H1 (cell line): ENCODE results near the gene HES3.

ENCODE experiments used
- CBX5 ChIP-seq: fragments of 300-800, 300-1000 bp; sonication (generic); IDR thresholded peaks from 2 replicates; pipeline ENCODE4 v1.7.1; 2016; ENCODE audit warnings: antibody characterized with exemption, low read length, low read depth
- CEBPB ChIP-seq: IDR thresholded peaks from 2 replicates; pipeline ENCODE4 v1.6.1; 2012; ENCODE audit warnings: low read depth, low read length
- EP300 ChIP-seq, 2 experiments: IDR thresholded peaks; 1 replicate in 1 of 2; 2 replicates in 1 of 2; pipeline ENCODE4 v1.6.1; 2011 to 2012; ENCODE audit warnings: low read depth in 2 of 2, low read length in 2 of 2, mild to moderate bottlenecking in 2 of 2, borderline replicate concordance in 1 of 2, inconsistent platforms in 1 of 2, moderate library complexity in 1 of 2
- JUN ChIP-seq: IDR thresholded peaks from 2 replicates; pipeline ENCODE4 v1.6.1; 2011; ENCODE audit warnings: low read depth, mild to moderate bottlenecking, improper control_type of control experiment, low read length
- POLR2A ChIP-seq, 2 experiments: IDR thresholded peaks; 1 replicate in 1 of 2; 2 replicates in 1 of 2; pipeline ENCODE4 v1.6.1; 2011; ENCODE audit warnings: low read depth in 2 of 2, low read length in 2 of 2, mild to moderate bottlenecking in 2 of 2; ENCODE audit errors: control extremely low read depth in 1 of 2
- SP1 ChIP-seq: IDR thresholded peaks from 2 replicates; pipeline ENCODE4 v1.6.1; 2011; ENCODE audit warnings: low read depth, low read length

DNA sequence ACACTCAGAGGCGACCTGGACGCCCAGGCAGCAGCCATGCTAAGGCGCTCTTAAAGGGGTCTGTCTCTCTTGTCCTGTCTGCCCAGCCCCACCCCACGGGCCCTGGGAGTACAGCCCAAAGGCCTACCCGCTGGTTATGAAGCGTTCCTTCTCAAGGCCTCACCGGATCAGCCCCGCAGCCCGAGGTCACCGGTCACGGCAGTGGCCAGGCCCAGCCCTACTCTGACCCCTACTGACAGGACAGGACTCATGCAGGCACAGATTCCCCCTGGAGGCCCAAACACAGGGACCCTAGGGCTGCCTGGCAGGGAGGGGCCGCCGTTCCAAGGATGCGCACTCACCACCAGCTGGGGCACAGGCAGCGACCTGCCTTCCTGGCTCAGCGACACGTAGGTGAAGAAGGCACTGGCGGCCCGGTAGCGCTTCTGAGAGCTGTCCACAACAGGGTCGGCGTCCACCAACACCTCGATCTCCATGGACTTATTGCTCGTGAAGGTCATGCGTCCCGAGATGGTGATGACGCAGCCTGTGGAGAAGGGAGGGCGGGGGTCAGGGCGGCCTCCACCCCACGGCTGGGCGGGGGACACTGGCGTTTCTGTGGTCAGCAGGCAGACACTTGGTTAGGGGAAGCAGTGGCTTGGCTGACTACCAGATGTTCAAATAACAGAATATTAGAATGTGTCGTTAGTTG lies 36.9 kb downstream of the HES3 start:
- TF ChIP-seq CBX5 (no peak), EP300 (IDR thresholded peaks at IDR 0.05; ENCODE audit: borderline replicate concordance in 1 of 2, low read depth in 2 of 2, low read length in 2 of 2) (no peak), CEBPB (no peak), JUN (no peak), SP1 (no peak), POLR2A (IDR thresholded peaks at IDR 0.05; ENCODE audit: control extremely low read depth in 1 of 2, low read depth in 2 of 2, low read length in 2 of 2) (no peak)
